SKM-1 treated with dmso at 0.1 percent for 144 hours (cell line): ENCODE measurements around the gene SCN11A.

Source experiments
- DNase-seq: peaks from one replicate; lab custom pipeline; 2025; ENCODE audit not compliant: unreplicated experiment; lab: John Stamatoyannopoulos, UW

Gene SCN11A

DNA sequence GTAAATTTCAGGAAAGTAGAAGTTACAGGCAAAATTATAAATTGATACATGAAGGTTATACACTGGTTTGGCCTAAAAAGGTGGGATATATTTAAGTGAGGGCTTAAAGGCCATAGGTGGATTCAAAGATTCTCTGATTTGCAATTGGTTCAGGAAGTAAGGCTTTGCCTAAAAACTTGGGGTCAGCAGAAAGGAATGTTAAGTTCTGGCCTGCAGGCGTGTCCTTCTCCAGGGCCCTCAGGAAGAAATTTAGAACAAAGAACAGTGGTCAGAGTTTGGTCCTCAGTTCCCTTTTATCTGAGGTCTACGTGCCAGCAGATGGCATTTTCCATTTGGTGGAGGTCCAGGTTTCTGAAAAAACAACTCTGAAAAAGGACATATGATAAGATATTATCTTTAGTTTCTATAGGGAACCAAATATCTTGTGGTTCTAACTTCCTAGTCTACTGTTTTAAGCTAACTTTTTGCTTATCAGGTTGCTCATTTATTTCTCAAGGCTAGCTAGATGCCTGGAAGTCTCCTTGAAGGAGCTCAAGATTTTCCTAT is 40.5 kb downstream of the SCN11A start:
- no peak for DNase-seq

DNA sequence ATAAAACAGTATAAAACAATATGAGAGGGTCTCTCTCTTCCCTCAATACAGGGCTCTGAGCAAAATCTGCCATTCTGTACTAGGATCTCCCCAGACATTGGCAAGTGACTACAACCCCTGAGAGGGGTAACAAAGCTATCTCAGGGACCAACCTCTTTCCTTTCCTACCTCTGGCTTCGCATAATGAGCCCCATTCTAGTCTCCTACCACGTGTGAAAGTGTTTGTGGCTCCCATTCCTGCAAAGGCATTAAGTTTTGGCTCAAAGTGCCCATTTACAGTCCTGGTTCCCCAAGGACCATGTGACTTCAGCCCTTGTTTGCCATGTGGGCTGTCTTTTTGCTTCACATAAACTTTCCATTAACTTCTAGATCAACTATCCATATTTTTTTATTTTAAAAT is 46.4 kb downstream of the SCN11A start:
- DNase-seq, result no peak
